HFFc6 (cell line): ENCODE results near the gene CACNB1. TPM values are rescaled to one million over a fixed set of nuclear protein-coding genes. Genes with fewer than 3 reads are reported as not detected.

Experiments
- DNase-seq: peaks from one replicate; pipeline ENCODE4 v3.0.0-alpha.2; 2018
- H3K27ac Mint-ChIP-seq: 2 replicates; pipeline ENCODE4 v1.8.0; 2020; ENCODE audit warnings: mild to moderate bottlenecking, mixed read lengths
- H3K27me3 Mint-ChIP-seq: 2 replicates; pipeline ENCODE4 v1.8.0; 2021; ENCODE audit warnings: mild to moderate bottlenecking, moderate library complexity, mixed read lengths; ENCODE audit not compliant: insufficient read depth
- H3K36me3 Mint-ChIP-seq: 2 replicates; pipeline ENCODE4 v1.8.0; 2021; ENCODE audit warnings: low read depth, mixed read lengths
- H3K4me1 Mint-ChIP-seq: 2 replicates; pipeline ENCODE4 v1.8.0; 2020; ENCODE audit warnings: low read depth, mixed read lengths
- H3K4me3 Mint-ChIP-seq: 2 replicates; pipeline ENCODE4 v1.8.0; 2020; ENCODE audit warnings: mild to moderate bottlenecking, moderate library complexity, mixed read lengths
- H3K9me3 Mint-ChIP-seq: 2 replicates; pipeline ENCODE4 v1.8.0; 2020; ENCODE audit warnings: mild to moderate bottlenecking, mixed read lengths
- total RNA-seq, 6 experiments: library from RNA; stranded (reverse); fragmentation: NEBNext Ultra II Directional; extraction: Animal tissue kit (Norgen Biotek cat#: 25700); gene quantifications; 2 replicates in 1 of 6; 3 replicates in 5 of 6; pipeline ENCODE4 v1.2.3, GENCODE V29; 2021
- TF ChIP-seq, protein P1 (sequence below): fragments of 200-600 bp; sonication (generic); IDR thresholded peaks from 2 replicates; pipeline ENCODE4 v1.5.0; 2021; ENCODE audit warnings: antibody characterized with exemption, mild to moderate bottlenecking

Gene CACNB1
- total RNA-seq, 6 experiments from 2014 or later = 5.1 to 7.0 (median 6.1) TPM

DNA sequence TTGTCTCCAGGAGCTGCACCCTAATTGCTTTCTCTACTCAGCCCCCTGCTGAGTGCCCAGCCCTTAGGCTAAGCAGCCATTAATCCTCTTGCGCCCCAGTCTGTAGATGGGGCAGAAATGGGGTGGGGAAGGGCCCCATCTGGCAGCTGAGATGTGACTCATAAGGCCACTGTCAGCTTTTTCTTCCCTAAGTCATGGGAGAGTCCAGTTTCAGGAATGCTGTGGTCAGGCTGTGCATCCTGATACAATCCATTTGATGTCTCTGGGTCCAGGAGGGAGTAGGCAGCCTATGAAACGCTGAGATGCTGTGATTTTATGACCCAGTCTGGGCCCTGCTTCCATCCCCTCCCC, 58.3 kb downstream of the CACNB1 start:
- peaks cover 59% of the 10 kb centered on the region for H3K4me1 Mint-ChIP-seq
- peak overlapping the region; percentile 94 for H3K27ac Mint-ChIP-seq
- H3K27me3 Mint-ChIP-seq = peaks cover 4% of the 10 kb centered on the region

GRCh38 chr17:39138431-39139160, 58.9 kb downstream of the CACNB1 start:
- Mint-ChIP-seq H3K27me3 (peaks cover 4% of the 10 kb centered on the region), H3K27ac (peak overlapping the region; percentile 94), H3K4me1 (peaks cover 54% of the 10 kb centered on the region), H3K4me3 (peak overlapping the region; percentile 71), H3K9me3 (no peaks in the 10 kb centered on the region; the same call in 1 of the 2 replicates), H3K36me3 (no peaks in the 10 kb centered on the region; the same call in 1 of the 2 replicates)
- DNase-seq = no peak
- TF ChIP-seq, protein P1, sequence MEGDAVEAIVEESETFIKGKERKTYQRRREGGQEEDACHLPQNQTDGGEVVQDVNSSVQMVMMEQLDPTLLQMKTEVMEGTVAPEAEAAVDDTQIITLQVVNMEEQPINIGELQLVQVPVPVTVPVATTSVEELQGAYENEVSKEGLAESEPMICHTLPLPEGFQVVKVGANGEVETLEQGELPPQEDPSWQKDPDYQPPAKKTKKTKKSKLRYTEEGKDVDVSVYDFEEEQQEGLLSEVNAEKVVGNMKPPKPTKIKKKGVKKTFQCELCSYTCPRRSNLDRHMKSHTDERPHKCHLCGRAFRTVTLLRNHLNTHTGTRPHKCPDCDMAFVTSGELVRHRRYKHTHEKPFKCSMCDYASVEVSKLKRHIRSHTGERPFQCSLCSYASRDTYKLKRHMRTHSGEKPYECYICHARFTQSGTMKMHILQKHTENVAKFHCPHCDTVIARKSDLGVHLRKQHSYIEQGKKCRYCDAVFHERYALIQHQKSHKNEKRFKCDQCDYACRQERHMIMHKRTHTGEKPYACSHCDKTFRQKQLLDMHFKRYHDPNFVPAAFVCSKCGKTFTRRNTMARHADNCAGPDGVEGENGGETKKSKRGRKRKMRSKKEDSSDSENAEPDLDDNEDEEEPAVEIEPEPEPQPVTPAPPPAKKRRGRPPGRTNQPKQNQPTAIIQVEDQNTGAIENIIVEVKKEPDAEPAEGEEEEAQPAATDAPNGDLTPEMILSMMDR = no peak

More for the DNA sequence above, 58.3 kb downstream of the CACNB1 start:
- peak; percentile 94 for DNase-seq
- Mint-ChIP-seq H3K9me3 (no peaks in the 10 kb centered on the region; the same call in 1 of the 2 replicates), H3K4me3 (peak overlapping the region; percentile 71), H3K36me3 (no peaks in the 10 kb centered on the region; the same call in 1 of the 2 replicates)
- TF ChIP-seq, protein P1 = peak; percentile 19; the same call in 1 of the 2 replicates

DNA sequence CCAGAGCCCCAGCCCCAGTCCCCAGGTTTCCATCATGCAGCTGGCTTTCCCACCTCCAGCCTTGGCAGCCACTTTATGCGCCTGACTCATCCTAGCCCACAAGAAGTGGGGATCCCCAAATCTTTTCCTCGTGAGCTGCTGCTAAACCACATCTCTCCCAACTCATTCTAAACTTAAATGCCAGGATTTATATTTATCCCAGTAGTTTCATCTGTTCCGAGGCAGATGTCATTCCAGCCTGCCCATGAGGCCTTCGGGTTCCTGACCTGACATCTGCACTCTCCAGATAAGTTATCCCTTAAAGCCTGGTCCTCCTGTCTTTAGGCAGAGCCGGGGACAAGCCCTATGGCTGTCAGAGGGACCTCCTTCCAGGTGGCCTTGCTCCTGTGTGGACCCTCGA, 62.6 kb downstream of the CACNB1 start:
- TF ChIP-seq, protein P1 = no peak
- DNase-seq = peak; percentile 28
- Mint-ChIP-seq H3K36me3 (no peaks in the 10 kb centered on the region), H3K9me3 (no peaks in the 10 kb centered on the region), H3K4me3 (no peak overlapping the region), H3K27ac (peak overlapping the region; percentile 48), H3K27me3 (peaks cover 2% of the 10 kb centered on the region; the same call in 1 of the 2 replicates), H3K4me1 (peaks cover 69% of the 10 kb centered on the region)

DNA sequence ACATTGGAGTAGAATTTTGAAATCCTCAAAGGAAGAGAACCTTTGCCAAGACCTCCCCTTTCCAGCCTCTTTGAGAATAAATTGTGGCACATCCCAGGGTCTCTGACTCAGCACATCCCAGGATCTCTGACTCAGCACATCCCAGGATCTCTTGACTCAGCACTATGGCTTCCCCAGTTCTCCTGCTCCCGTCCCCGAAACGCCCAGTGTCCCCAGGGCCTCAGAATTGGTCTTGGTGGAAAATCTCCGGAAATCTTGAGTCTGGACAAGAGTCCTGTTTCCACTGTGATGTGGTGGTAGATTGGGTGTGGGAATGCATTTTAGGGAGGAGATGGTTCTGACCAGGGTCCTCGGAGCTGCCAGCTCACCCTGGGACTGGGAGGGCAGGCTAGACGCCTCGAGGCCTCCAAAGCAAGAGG, 65.3 kb downstream of the CACNB1 start:
- TF ChIP-seq, protein P1 = no peak
- H3K27ac Mint-ChIP-seq = peak overlapping the region; percentile 93
- H3K4me3 Mint-ChIP-seq = peak overlapping the region; percentile 29
- H3K4me1 Mint-ChIP-seq = peaks cover 43% of the 10 kb centered on the region
- H3K36me3 Mint-ChIP-seq = no peaks in the 10 kb centered on the region
- DNase-seq = peak; percentile 88
- H3K27me3 Mint-ChIP-seq = peaks cover 2% of the 10 kb centered on the region; the same call in 1 of the 2 replicates
- no peaks in the 10 kb centered on the region for H3K9me3 Mint-ChIP-seq

DNA sequence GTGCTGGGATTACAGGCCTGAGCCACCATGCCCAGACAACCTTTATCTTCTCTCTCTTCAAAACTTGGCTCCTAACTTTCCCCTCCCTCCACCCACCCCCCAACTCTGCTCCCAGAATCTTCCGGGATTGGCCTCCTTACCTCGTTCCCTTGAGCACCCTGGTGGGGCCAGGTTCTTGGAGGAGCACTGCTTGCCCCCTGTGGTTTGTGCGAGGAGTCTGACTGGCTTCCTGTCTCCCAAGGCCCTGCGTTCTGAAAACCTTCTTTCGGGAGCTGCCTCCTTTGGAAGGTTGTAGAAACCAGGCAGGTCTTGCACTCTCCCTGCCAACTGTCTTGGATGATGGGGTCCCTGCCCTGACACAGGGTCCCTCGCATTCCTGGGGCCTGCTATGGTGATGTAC, 65.9 kb downstream of the CACNB1 start:
- TF ChIP-seq, protein P1 = no peak
- H3K36me3 Mint-ChIP-seq = no peaks in the 10 kb centered on the region
- peak overlapping the region; percentile 93 for H3K27ac Mint-ChIP-seq
- H3K4me1 Mint-ChIP-seq = peaks cover 37% of the 10 kb centered on the region
- peaks cover under 1% of the 10 kb centered on the region; the same call in 1 of the 2 replicates for H3K27me3 Mint-ChIP-seq
- DNase-seq = no peak
- no peaks in the 10 kb centered on the region for H3K9me3 Mint-ChIP-seq
- H3K4me3 Mint-ChIP-seq = 0 out of 2 replicates have a peak overlapping the region, but pooled peaks have one; percentile 29
